Glutamatergic neuron (in vitro differentiated cells): ENCODE results near the gene PTOV1. TPM values are rescaled to one million over a fixed set of nuclear protein-coding genes. Genes with fewer than 3 reads are reported as not detected.

ENCODE experiments used
- DNase-seq: peaks from one replicate; pipeline ENCODE4 v3.0.0; 2022
- H3K27ac Mint-ChIP-seq: one replicate; pipeline ENCODE4 v1.8.0; 2020; ENCODE audit warnings: mild to moderate bottlenecking, mixed read lengths, inconsistent platforms; ENCODE audit not compliant: unreplicated experiment
- H3K27me3 Mint-ChIP-seq: one replicate; pipeline ENCODE4 v1.8.0; 2020; ENCODE audit warnings: mild to moderate bottlenecking, moderate library complexity, mixed read lengths, inconsistent platforms; ENCODE audit not compliant: unreplicated experiment
- H3K36me3 Mint-ChIP-seq: one replicate; pipeline ENCODE4 v1.8.0; 2020; ENCODE audit warnings: mild to moderate bottlenecking, mixed read lengths, inconsistent platforms; ENCODE audit not compliant: unreplicated experiment
- H3K4me1 Mint-ChIP-seq: one replicate; pipeline ENCODE4 v1.8.0; 2020; ENCODE audit warnings: mild to moderate bottlenecking, low read depth, mixed read lengths, inconsistent platforms; ENCODE audit not compliant: unreplicated experiment
- H3K4me3 Mint-ChIP-seq: one replicate; pipeline ENCODE4 v1.8.0; 2020; ENCODE audit warnings: mild to moderate bottlenecking, mixed read lengths, inconsistent platforms; ENCODE audit not compliant: unreplicated experiment
- H3K9me3 Mint-ChIP-seq: one replicate; pipeline ENCODE4 v1.8.0; 2020; ENCODE audit warnings: mild to moderate bottlenecking, moderate library complexity, mixed read lengths, inconsistent platforms; ENCODE audit not compliant: unreplicated experiment
- total RNA-seq: library from RNA; stranded (reverse); fragmentation: NEBNext Ultra II Directional; extraction: Animal tissue kit (Norgen Biotek cat#: 25700); gene quantifications from one replicate; pipeline ENCODE4 v1.2.1, GENCODE V29; 2021; ENCODE audit not compliant: unreplicated experiment
- TF ChIP-seq, protein P1 (sequence below): fragments of 200-600 bp; sonication (generic); IDR thresholded peaks from one replicate; pipeline ENCODE4 v1.5.0; 2021; ENCODE audit not compliant: partially characterized antibody, unreplicated experiment

Gene PTOV1
- total RNA-seq, 1 donor from 2014 or later: 342 TPM

DNA sequence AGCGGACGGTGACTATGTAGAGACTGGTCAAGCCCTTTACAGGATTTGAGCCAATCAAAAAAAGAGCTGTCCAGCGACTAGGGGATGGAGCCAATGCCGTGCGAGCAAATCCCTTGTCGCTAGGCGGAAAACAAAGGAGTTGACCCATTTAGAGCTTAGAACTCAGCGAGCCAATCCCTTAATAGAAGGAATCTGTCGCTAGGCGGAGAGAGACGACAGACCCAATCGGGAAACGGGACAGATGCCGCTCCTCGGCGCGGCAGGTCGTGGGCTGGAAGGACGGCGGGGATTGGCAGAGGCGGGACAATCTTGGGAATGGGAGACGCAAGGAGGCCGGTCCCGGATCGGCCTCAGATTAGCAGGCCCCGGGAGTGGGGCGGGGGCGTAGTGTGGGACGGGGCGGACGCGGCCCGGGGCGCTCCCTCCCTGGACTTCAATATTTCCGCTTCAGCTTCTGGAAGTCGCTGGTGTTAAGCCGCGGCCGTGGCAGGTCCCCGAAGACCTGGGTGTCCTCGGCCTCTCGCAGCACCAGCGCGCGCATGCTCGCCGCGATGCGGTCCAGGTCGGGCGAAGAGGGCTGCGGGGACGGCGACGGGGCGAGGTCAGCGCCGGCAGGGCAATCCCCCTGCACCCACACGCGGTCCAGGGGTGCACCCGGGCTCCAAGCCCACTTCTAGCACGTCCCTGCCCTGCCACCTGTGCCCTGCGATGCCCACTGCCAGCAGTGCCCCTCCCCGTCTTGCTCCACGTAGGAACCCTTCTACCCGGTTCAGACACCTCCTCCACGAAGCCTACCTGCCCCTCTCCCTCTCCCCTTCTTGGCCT, 18.7 kb downstream of the PTOV1 start:
- peak overlapping the region; percentile 96 for H3K27ac Mint-ChIP-seq
- TF ChIP-seq, protein P1, sequence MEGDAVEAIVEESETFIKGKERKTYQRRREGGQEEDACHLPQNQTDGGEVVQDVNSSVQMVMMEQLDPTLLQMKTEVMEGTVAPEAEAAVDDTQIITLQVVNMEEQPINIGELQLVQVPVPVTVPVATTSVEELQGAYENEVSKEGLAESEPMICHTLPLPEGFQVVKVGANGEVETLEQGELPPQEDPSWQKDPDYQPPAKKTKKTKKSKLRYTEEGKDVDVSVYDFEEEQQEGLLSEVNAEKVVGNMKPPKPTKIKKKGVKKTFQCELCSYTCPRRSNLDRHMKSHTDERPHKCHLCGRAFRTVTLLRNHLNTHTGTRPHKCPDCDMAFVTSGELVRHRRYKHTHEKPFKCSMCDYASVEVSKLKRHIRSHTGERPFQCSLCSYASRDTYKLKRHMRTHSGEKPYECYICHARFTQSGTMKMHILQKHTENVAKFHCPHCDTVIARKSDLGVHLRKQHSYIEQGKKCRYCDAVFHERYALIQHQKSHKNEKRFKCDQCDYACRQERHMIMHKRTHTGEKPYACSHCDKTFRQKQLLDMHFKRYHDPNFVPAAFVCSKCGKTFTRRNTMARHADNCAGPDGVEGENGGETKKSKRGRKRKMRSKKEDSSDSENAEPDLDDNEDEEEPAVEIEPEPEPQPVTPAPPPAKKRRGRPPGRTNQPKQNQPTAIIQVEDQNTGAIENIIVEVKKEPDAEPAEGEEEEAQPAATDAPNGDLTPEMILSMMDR: peak; percentile 25

DNA sequence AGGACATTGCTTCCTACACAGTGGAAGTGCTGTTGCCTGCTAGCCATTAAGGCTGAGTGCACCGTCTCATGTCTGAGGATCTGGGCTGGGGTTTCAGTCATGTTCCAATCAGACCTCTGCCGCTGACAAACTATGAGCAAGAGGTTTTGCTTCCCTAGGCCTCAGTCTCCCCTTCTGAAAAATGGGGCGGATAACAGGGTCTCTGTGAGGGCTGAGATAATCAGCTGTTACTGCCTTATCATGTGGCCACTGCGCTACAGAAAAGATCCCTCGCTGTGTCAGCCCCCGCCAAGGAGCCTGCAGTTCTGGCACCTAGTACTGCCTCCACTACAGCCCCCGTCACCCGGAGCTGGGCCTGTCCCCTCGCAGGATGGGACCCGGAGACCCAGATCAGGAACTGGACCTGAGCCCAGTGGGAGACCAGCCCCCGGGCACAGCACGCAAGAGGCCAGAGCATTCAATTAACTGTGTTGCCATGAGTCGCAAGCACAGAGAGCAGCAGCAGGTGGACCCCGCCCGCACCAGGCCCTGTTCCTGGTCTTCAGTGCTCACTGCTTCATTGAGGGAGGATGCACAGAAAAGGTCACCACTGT, 19.4 kb downstream of the PTOV1 start:
- peaks cover 11% of the 10 kb centered on the region for H3K9me3 Mint-ChIP-seq
- H3K4me1 Mint-ChIP-seq: peaks cover 18% of the 10 kb centered on the region
- H3K36me3 Mint-ChIP-seq: no peaks in the 10 kb centered on the region
- H3K27ac Mint-ChIP-seq: peak overlapping the region; percentile 96
- DNase-seq: no peak
- H3K27me3 Mint-ChIP-seq: peaks cover 13% of the 10 kb centered on the region
- TF ChIP-seq, protein P1: no peak
- H3K4me3 Mint-ChIP-seq: no peak overlapping the region

More for the DNA sequence above, 18.7 kb downstream of the PTOV1 start:
- DNase-seq: peak; percentile 93
- H3K4me3 Mint-ChIP-seq: no peak overlapping the region
- H3K36me3 Mint-ChIP-seq: no peaks in the 10 kb centered on the region
- peaks cover 13% of the 10 kb centered on the region for H3K9me3 Mint-ChIP-seq
- peaks cover 16% of the 10 kb centered on the region for H3K4me1 Mint-ChIP-seq
- peaks cover 14% of the 10 kb centered on the region for H3K27me3 Mint-ChIP-seq

DNA sequence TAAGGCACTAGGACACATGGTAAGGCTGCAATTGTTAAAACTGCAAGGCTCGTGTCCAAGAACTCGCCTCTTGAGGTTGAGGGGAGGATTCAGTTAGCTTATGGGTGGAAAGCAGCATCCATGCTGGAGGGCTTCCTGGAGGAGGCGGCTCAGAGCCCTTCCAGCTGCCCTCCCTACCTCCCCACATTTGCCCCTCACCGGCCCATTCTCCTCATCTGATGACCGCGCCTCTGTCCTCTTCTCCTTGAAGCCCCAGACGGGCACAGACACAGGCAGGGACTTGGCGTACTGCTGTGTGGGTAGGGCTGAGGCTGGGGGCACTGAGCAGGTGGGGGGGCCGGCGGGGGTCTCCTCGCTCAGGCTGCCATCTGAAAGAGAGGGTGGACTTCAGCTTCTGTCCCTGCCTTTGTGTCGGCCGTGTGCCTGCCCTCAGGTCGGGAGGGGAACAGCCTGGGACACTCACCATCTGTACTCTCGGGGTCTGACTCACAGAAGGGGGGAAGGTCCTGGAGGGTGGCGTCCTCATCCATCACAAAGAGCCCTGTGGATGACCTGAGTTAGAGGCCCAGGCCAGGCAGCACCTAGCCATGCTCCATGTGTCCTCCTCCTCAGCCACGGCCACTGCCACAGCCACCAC, 20.5 kb downstream of the PTOV1 start:
- TF ChIP-seq, protein P1: no peak
- Mint-ChIP-seq H3K36me3 (no peaks in the 10 kb centered on the region), H3K4me1 (peaks cover 17% of the 10 kb centered on the region), H3K27me3 (peaks cover 15% of the 10 kb centered on the region), H3K27ac (peak overlapping the region; percentile 85), H3K4me3 (peak overlapping the region; percentile 57), H3K9me3 (peaks cover 12% of the 10 kb centered on the region)
- no peak for DNase-seq

DNA sequence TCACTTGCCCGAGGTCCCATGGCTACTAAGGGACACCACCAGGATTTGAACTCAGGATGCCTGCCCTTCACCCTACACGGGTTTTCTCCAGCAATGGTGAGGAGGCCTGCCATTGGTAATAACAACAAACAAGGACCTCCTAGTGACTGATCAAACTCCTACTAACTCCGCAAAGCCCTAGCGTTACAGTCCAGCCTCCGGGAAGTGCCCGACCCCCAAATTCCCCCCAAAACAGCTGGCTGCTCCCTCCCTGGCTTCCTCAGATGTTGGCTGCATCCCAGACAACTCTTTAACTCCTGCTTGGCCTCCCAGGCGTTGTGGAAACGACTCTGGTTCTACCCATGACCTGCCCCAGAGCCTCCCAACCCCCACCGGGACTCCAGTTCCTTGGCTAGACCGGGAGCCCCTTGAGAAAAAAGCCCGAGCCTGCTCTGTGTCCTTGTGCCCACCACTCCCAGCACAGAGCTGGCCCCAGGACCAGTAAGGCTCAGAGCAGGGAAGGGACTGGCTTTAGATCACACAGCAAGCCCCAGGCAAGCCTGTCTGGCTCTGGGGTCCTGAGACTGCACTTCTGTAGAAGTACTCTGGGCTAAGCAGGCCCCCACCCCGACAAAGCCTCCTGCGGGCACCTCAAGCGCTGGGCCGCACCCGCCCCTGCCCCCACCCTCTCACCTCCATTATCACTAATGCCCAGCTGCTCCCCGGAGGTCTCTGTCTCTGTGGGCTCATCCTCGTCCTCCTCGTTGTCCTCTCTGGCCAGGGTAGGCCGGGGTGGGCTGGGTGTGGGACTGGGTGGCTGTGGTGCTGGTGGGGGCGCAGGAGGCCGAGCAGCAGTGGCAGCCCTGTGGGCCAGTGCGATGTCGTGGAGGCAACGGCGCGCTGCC, 21.5 kb downstream of the PTOV1 start:
- Mint-ChIP-seq H3K27ac (peak overlapping the region; percentile 85), H3K4me3 (no peak overlapping the region), H3K36me3 (no peaks in the 10 kb centered on the region), H3K4me1 (peaks cover 13% of the 10 kb centered on the region), H3K9me3 (peaks cover 12% of the 10 kb centered on the region), H3K27me3 (peaks cover 15% of the 10 kb centered on the region)
- TF ChIP-seq, protein P1: no peak
- no peak for DNase-seq
